Liver (tissue), 9 donors: ENCODE measurements around the gene CACNA1D. TPM values are rescaled to one million over a fixed set of nuclear protein-coding genes. Genes with fewer than 3 reads are reported as not detected.

Experiments
- DNase-seq: peaks from one replicate; pipeline ENCODE4 v3.0.0-alpha.2; 2017; ENCODE audit warnings: low spot score
- H3K27ac ChIP-seq, 2 donors: one replicate each; pipeline ENCODE4 v1.7.0; 2013; ENCODE audit warnings: inconsistent platforms in 2 of 2, low read length in 2 of 2, control low read depth in 1 of 2, low read depth in 1 of 2, mild to moderate bottlenecking in 1 of 2
- H3K27me3 ChIP-seq, 4 donors: one replicate each; pipeline versions ENCODE4 v1.6.1 to v1.7.0; 2013; ENCODE audit warnings: low read length in 3 of 4, inconsistent platforms in 1 of 4, mild to moderate bottlenecking in 1 of 4, moderate library complexity in 1 of 4; ENCODE audit not compliant: control insufficient read depth in 4 of 4, insufficient read depth in 4 of 4
- H3K36me3 ChIP-seq, 4 donors: one replicate each; pipeline versions ENCODE4 v1.6.1 to v1.7.0; 2013; ENCODE audit warnings: low read length in 3 of 4, mild to moderate bottlenecking in 3 of 4, low read depth in 1 of 4, moderate library complexity in 1 of 4; ENCODE audit not compliant: control insufficient read depth in 4 of 4, insufficient read depth in 3 of 4
- H3K4me1 ChIP-seq, 4 donors: one replicate each; pipeline versions ENCODE4 v1.6.1 to v1.7.0; 2013; ENCODE audit warnings: low read length in 3 of 4, mild to moderate bottlenecking in 3 of 4, moderate library complexity in 1 of 4; ENCODE audit not compliant: control insufficient read depth in 4 of 4, insufficient read depth in 4 of 4
- H3K4me3 ChIP-seq, 3 donors: one replicate each; pipeline versions ENCODE4 v1.6.1 to v1.7.0; 2013; ENCODE audit warnings: low read length in 3 of 3, control low read depth in 1 of 3, low read depth in 1 of 3, mild to moderate bottlenecking in 1 of 3
- H3K9ac ChIP-seq, 2 donors: one replicate each; pipeline ENCODE4 v1.7.0; 2013; ENCODE audit warnings: low read length in 2 of 2, mild to moderate bottlenecking in 2 of 2, moderate library complexity in 2 of 2, control low read depth in 1 of 2, low read depth in 1 of 2
- H3K9me3 ChIP-seq, 4 donors: one replicate each; pipeline versions ENCODE4 v1.6.1 to v1.7.0; 2013; ENCODE audit warnings: low read length in 3 of 4; ENCODE audit not compliant: control insufficient read depth in 4 of 4
- ATF3 ChIP-seq: IDR thresholded peaks from 2 replicates; pipeline ENCODE4 v1.6.1; 2016; ENCODE audit warnings: antibody characterized with exemption
- CTCF ChIP-seq: fragments of 150-350 bp; IDR thresholded peaks from 2 replicates; pipeline ENCODE4 v1.5.1; 2017; ENCODE audit warnings: improper control_type of control experiment, low read depth, low read length; ENCODE audit not compliant: missing input control
- EGR1 ChIP-seq, 2 donors: IDR thresholded peaks; 2 replicates each; pipeline ENCODE4 v1.6.1; 2016 to 2018; ENCODE audit warnings: antibody characterized with exemption in 2 of 2, low read depth in 2 of 2
- FOXA1 ChIP-seq: IDR thresholded peaks from 2 replicates; pipeline ENCODE4 v1.6.1; 2016; ENCODE audit warnings: antibody characterized with exemption
- HNF4A ChIP-seq, 2 donors: conservative IDR thresholded peaks; 2 replicates each; pipeline ENCODE4 v1.6.1; 2016; ENCODE audit warnings: antibody characterized with exemption in 2 of 2, mild to moderate bottlenecking in 2 of 2
- HNF4G ChIP-seq: IDR thresholded peaks from 2 replicates; pipeline ENCODE4 v1.6.1; 2016; ENCODE audit warnings: antibody characterized with exemption
- JUND ChIP-seq, 2 donors: IDR thresholded peaks; 2 replicates each; pipeline ENCODE4 v1.6.1; 2016; ENCODE audit warnings: antibody characterized with exemption in 2 of 2
- MAX ChIP-seq: IDR thresholded peaks from 2 replicates; pipeline ENCODE4 v1.6.1; 2016; ENCODE audit warnings: antibody characterized with exemption
- NR2F2 ChIP-seq: IDR thresholded peaks from 2 replicates; pipeline ENCODE4 v1.6.1; 2016; ENCODE audit warnings: antibody characterized with exemption
- RAD21 ChIP-seq, 2 donors: IDR thresholded peaks; 2 replicates each; pipeline ENCODE4 v1.6.1; 2016; ENCODE audit warnings: antibody characterized with exemption in 2 of 2, mild to moderate bottlenecking in 2 of 2
- REST ChIP-seq: IDR thresholded peaks from 2 replicates; pipeline ENCODE4 v1.6.1; 2016; ENCODE audit warnings: antibody characterized with exemption, mild to moderate bottlenecking
- SP1 ChIP-seq: IDR thresholded peaks from 2 replicates; pipeline ENCODE4 v1.6.1; 2018; ENCODE audit warnings: antibody characterized with exemption, mild to moderate bottlenecking
- TAF1 ChIP-seq: conservative IDR thresholded peaks from 2 replicates; pipeline ENCODE4 v1.6.1; 2016; ENCODE audit warnings: antibody characterized with exemption, mild to moderate bottlenecking
- YY1 ChIP-seq: IDR thresholded peaks from 2 replicates; pipeline ENCODE4 v1.6.1; 2016; ENCODE audit warnings: antibody characterized with exemption, mild to moderate bottlenecking
- ZBTB33 ChIP-seq: IDR thresholded peaks from 2 replicates; pipeline ENCODE4 v1.6.1; 2016; ENCODE audit warnings: antibody characterized with exemption
- WGBS: extraction: QIAGEN DNeasy Blood & Tissue Kit; methylation state at CpG from one replicate; pipeline ENCODE4 v1.1.7; 2013; 5-methylcytosine and 5-hydroxymethylcytosine counted together
- polyA plus RNA-seq, 2 donors: library from polyadenylated mRNA; stranded (reverse) in 1 of 2; unstranded in 1 of 2; fragments of 200-250 nt in 1 of 2; fragments of >200 nt in 1 of 2; fragmentation: Nextera tagmentation in 1 of 2; extraction: Ambion mirVana in 1 of 2; gene quantifications; one replicate each; pipeline versions ENCODE4 v1.2.1 to v1.2.3, GENCODE V29; 2013 to 2015
- total RNA-seq, 2 donors: library from RNA; depleted of rRNA; stranded (reverse); fragments of >200 nt; gene quantifications; one replicate each; pipeline ENCODE4 v1.2.3, GENCODE V29; 2014
- donor health status: healthy.
- donor health status: healthy.
- donor health status: healthy.
- donor health status: healthy.
- donor health status: healthy.

Gene CACNA1D
- total and polyA plus RNA-seq, 4 donors = 1.8 to 18.9 (median 3.4) TPM

- Histone ChIP-seq H3K27me3 (no peaks in the 10 kb centered on the region), H3K4me1 (no peaks in the 10 kb centered on the region), H3K9me3 (no peaks in the 10 kb centered on the region), H3K36me3 (no peaks in the 10 kb centered on the region), H3K9ac (no peak overlapping the region), H3K27ac (no peak overlapping the region), H3K4me3 (no peak overlapping the region)
- peak; percentile 26 for DNase-seq
- WGBS = 73% methylated on average over 4 of the region's 4 CpGs
- TF ChIP-seq HNF4G (no peak), CTCF (peak; percentile 13), RAD21 (IDR thresholded peaks at IDR 0.05) (peak; percentile 51 to 59)
These were observed 202.2 kb downstream of the CACNA1D start for GRCh38 chr3:53696401-53697172.

- no peak overlapping the region for H3K9ac ChIP-seq
- no peaks in the 10 kb centered on the region for H3K36me3 ChIP-seq
- no peaks in the 10 kb centered on the region for H3K27me3 ChIP-seq
- no peaks in the 10 kb centered on the region for H3K4me1 ChIP-seq
- H3K9me3 ChIP-seq = no peaks in the 10 kb centered on the region
- peak; percentile 22 for DNase-seq
- WGBS = 91% methylated on average over 4 of the region's 4 CpGs
- no peak for TF ChIP-seq ZBTB33
- TF ChIP-seq HNF4G = no peak
- no peak for TF ChIP-seq ATF3
- no peak for TF ChIP-seq JUND (IDR thresholded peaks at IDR 0.05)
- no peak for TF ChIP-seq CTCF
- TF ChIP-seq EGR1 (IDR thresholded peaks at IDR 0.05; ENCODE audit: low read depth in 2 of 2) = no peak
- TF ChIP-seq NR2F2 = no peak
- TF ChIP-seq TAF1 = no peak
- no peak for TF ChIP-seq HNF4A (conservative IDR thresholded peaks at IDR 0.05)
- TF ChIP-seq FOXA1 = no peak
- TF ChIP-seq RAD21 (IDR thresholded peaks at IDR 0.05) = no peak
- no peak for TF ChIP-seq REST
- no peak for TF ChIP-seq SP1
- no peak for TF ChIP-seq MAX
- no peak for TF ChIP-seq YY1
- no peak overlapping the region for H3K4me3 ChIP-seq
- no peak overlapping the region for H3K27ac ChIP-seq
These were observed 206.0 kb downstream of the CACNA1D start for GRCh38 chr3:53700441-53700840.
